Brain pericyte (primary cell): Measurements from ENCODE around the gene PHB1.
"Not testable (repeated sequence)": the region's sequence is repeated elsewhere in the genome, so short reads cannot be mapped to it uniquely, and the experiment has no call there.

Experiments
- DNase-seq: peaks from one replicate; pipeline ENCODE4 v3.0.0-alpha.2; 2012; ENCODE audit warnings: low read depth, low spot score

The PHB1 gene

DNA sequence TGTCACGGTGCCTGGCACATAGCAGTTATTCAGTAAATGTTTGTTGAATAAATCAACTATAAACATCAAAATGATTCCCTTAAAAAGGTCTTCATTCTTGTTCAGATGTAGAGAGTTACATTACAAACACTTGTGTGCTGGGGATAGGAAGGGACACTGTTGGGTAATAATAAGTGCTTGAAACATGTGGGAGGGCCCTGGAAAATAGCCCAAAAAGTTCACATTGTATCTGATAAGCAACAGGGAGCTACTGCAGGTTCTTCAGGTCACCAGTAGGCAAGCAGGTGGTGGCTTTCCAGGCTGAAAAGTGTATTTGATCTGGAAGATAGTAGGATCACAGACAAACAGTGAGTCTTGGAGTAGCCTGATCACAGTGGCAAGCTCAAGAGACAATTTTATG lies 33.6 kb downstream of the PHB1 start:
- DNase-seq: no peak

DNA sequence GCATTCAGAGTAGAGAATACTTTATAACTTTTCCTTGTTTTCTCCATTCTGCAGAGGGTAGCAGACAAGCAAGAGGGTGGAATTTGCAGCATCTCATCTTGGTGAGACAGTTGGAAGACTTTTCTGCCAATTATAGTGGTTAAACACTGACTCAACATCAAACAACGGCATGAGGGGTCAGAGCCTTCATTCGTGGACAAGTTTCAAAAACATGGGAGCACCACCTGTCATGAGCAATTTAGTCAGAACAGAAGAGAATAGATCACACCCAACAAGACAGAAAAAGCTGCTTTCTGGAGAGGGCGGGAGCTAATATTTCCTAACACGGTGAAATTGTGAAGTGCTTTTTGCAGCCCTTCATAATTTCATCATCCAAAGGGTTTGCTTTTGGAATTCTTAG lies 34.8 kb downstream of the PHB1 start:
- DNase-seq: no peak

DNA sequence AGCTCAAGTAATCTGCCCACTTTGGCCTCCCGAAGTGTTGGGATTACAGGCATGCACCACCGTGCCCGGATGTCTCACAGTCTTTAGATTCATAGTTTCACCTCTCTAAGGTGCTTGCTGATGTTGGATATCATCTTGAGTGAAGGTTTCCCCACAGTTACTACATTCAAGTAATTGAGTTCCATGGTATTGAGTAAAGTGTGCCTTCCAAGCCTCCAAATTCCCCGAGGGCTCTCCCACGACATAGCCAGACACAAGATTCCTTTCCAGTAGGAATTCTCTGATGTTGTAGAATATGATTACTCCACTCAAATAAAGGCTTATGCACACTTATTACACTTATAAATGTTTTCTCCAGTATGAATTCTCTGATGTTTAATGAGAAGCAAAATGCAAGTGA lies 36.4 kb downstream of the PHB1 start:
- DNase-seq: no peak

DNA sequence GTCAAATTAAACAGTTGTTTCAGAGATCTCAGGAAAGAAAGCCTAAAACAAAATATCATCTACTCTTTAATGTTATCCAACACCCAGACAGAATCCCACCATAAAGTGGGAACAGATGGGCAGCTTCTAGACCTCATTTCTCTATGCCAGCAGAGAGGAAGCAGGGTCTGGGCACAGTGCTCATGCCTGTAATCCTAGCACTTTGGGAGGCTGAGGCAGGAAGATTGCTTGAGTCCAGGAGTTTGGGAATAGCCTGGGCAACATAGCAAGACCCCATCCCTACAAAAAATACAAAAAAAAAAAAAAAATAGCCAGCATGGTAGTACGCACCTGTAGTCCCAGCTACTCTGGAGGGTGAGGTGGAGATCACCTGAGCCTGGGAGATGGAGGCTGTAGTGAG lies 39.1 kb downstream of the PHB1 start:
- DNase-seq: no peak

DNA sequence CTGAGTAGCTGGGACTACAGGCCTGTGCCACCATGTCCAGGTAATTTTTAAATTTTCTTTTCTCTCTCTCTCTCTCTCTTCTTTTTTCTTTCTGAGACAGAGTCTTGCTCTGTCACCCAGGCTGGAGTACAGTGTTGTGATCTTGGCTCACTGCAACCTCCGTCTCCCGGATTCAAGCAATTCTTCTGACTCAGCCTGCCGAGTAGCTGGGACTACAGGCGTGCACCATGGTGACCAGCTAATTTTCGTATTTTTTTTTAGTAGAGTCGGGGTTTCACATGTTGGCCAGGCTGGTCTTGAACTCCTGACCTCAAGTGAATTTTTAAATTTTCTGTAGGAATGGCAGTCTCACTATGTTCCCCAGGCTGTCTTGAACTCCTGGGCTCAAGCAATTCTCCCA lies 41.6 kb downstream of the PHB1 start:
- no peak for DNase-seq

DNA sequence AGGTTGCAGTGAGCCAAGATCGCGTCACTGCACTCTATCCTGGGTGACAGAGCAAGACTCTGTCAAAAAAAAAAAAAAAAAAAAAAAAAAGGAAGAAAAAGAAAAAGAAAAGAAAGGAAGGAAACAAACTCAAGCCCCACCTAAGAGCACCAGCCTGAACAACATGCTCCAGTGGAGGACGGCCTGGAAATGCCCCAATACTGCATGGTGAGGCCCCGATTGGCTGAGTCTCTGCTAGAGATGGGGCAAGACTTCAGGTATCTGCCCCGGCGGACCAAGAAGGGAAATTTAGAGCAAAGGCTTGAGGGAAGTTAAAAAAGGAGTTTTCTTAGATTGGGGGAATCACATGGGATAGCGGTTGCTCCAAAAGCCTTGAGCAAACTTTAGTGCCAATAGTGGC lies 42.3 kb downstream of the PHB1 start:
- no peak for DNase-seq

DNA sequence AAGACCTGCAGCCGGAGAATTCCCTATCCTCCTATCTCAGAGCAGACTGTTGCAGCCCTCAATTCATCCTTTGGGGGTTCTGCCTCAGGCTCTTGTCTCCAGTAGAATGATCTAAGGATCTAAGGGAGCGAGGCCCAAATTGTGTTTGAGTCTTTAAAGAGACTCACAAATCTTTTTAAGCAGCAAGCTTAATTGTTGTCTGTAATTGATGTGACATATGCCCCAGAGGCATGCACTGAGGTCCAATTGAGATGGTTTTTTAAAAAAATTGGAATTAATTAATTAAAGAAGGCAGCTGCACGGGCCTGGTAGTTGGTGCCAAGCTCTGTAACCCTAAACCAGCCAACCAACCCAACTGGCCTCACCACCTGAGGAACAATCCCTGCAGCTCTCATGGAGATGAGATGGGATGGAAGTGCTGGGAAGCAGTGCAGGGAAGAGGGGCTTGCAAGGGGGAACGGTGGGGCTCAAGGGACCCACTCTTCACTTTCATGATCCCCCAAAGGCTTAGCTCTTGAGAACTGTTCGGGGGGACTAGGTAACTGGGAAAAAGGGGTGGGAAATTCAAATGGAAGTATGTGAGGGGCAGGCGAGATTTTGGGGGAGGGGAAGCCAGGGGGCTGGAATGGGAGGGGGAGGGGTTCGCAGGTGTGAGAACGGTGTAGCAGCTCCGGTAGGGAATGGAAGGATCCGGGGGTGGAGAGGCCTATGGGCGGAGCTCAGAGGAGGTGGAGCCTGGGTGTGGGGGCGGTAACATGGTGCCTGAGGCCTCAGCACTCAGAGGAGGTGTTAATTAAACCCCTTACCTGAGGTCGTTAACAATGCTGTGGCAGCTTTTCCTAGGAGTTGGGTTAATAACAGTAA lies 43.5 kb downstream of the PHB1 start:
- no peak for DNase-seq

DNA sequence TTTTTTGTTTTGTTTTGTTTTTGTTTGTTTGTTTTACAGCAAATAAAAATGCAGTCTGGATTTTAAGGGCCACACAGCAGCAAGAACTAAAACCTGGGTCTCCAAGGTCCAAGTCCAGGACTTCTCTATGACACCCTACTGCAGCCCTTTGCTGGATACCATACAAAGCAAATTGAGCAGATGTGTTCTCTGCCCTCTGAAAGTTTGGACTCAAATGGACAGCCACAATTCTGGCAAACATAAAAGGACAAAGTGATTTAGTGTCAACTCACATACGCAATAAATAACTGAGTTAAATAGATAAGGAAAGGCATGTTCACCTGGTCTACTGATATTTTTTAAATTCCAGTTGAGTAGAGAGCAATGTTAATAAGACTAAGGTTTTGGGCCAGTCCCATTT lies 44.9 kb downstream of the PHB1 start:
- DNase-seq: no peak

DNA sequence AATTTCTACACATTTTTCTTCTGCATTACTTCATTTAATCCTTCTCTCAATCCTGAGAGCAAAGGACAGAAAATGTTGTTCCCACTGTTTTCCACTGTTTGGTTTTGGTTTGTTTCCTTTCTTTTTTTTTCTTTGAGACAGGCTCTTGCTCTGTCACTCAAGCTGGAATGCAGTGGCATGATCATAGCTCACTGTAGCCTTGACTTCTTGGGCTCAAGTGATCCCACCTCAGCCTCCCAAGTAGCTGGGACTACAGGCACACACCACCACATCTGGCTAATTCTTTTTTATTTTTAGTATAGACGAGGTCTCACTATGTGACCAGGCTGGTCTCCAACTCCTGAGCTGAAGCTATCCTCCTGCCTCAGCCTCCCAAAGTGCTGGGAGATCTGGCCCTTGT lies 45.6 kb downstream of the PHB1 start:
- no peak for DNase-seq

DNA sequence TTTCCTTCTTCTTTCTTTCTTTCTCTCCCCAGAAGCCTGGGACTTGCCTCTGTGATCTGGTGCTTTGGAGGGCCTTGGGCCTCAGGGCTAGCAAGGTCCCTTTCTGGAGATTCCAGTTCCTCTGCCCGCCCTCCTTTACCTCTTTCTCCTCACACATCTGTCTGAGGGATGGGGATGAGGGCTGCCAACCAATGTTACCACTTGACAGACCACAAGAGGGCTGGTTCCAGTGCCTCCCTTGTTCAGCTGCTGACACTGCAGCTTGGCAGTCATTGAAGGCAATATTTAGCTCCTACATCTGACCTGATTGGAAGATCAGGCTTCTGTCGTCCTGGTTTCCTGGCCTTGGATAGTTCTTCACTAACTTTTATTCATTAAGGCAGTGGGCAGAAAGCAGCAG lies 49.0 kb downstream of the PHB1 start:
- no peak for DNase-seq

DNA sequence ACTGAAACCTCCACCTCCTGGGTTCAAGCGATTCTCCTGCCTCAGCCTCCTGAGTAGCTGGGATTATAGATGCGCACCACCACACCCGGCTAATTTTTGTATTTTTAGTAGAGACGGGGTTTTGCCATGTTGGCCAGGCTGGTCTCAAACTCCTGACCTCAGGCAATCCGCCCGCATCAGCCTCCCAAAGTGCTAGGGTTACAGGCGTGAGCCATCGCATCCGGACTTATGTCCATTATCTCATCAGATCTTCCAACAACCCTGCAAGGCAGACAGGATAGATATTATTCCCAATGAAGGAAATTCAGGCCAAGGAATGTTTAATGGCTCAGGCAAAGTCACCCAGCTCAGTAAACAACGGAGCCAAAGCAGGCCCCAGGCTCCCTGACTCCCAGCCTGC lies 49.6 kb downstream of the PHB1 start:
- not testable (repeated sequence) for DNase-seq

DNA sequence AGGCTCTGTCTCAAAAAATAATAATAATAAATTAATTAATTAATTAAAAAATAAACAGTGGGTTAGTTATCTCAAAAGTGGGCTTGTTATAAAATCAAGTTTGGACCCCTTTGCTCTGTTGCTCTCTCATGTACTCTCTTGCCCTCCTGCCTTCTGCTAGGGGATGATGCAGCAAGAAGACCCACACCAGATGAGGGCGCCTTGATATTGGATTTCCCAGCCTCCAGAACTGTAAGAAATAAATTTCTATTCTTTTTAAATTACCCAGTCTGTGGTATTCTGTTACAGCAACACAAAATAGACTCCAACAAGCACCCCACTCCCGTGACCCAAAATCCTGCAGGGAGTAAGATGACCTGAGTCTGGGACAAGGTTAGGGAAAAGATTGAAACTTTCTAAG lies 50.6 kb downstream of the PHB1 start:
- no peak for DNase-seq

DNA sequence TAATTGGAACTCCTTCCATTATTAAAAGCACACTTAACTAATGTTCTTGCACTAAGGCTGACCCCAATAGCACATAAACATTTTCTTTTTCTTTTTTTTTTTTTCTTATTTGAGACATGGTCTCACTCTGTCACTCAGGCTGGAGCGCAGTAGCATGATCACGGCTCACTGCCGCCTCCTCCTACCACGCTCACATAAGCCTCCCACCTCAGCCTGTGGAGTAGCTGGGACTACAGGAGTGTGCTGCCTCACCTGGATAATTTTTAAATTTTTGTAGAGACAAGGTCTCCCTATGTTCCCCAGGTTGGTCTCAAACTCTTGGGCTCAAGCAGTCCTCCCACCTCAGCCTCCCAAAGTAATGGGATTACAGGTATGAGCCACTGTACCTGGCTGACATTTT lies 51.4 kb downstream of the PHB1 start:
- DNase-seq: no peak

DNA sequence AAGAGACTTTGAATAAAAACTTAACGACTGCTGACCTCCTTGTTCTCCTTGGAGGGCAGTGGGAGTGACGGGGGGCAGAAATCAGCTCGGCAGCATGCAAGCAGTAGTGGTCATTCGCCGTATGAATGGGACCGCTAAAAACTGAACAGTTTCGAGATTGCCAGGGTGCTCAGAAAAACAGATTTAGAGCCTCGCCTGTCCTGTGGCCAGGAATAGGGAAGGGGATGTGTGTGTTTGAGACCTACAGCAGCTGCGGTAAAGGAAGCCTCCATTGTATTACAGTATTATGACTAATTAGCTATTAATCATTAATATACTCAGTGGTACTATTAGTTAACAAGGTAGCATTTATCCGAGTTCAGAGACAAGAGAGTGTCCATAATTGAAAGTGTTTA lies 52.0 kb downstream of the PHB1 start:
- DNase-seq: no peak

DNA sequence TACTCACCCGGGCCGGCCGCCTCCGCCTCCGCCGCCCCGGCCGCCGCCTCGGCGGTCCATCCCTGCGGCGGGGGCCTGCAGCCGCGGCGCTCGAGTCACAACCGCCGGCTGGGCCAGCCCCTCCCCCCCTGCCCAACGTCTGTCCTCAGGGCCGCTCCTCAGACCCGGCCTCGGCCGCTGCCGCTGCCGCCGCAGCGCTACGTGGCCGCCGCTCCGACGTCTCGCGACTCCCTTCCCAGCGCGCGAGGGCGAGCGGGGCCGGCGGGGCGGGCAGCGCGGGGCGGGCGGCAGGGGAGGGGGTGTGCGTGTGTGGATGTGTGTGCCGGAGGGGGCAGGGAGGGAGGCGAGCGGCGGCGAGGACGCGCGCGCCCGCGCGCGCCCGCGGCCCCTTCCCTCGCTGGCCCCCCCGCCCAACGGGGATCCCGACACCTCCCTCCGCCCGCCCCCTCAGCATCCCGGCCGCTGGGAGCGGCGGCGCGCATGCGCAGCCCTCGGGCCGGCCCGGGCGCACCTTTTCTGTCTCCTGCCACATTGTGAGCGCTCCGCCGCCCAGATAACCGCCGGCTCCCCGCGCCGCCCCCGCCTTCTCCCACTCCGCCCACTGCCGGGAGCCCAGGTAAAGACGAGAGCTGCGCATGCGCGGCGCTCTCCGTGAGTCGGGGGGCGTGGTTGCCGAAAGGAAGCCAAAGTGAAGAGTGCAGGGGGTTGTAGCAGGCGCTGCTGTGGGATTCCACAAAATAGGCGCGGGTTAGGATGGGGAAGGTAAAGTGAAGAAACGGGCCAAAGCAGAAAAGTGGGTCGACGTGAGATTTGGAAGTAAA lies 52.6 kb downstream of the PHB1 start, which contains the start of gene ZNF652:
ZNF652 (minus strand) TSS at position 349 of the 821 bp plus-strand sequence. CDS start 44,525 bp downstream, outside the sequence.
- no peak for DNase-seq

DNA sequence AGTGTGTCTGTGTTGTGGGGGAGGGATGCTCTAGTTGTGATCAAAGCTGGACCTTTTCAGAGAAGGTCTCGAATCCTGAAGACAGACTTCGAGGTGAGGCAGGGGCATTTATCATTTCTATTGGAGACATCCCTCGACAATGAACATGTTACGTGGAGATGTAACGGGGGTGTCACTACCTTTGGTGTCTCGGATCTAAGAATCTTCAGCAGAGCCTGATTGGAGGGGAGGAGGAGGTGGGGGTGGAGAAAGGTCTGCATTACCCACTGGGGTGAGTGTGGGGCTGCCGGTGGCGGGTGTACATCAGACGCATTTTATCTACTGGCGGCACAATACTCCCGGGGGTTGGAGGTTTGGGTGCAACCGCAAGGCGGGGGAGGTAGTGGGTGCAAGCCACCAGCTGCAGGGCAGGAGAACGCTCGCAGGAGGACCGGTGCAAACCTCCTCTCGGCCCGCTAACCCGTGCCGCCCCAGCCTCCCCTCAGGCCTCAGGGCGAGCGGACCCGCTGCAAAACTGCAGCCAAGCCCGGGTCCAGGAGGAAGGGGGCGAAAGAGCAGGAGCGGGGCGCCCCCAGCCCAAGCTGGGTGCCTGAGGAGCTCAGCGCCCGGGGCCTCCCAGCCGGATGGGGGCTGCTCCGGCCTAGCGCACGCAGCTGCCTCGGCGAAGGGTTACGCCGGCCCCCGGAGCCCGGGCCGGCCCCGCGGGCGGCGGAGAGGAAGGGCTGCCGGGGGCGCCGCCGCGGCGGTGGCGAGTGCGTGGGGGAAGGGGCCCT lies 53.4 kb downstream of the PHB1 start:
- no peak for DNase-seq

DNA sequence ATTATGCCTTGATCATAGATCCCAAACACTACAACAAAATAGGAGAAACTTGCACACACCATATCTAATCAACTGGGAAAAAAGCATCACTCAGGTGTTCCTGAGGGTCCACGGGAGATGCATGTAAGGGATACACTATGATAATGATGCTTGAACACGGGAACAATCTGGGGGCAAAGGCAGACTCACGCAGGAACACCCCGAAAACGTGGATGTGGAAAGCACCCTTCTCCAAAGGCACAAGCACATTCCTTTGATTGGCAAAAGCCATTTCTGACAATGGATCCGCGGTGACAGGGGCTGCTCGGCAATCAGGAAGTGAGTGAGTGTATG lies 53.9 kb downstream of the PHB1 start:
- no peak for DNase-seq

DNA sequence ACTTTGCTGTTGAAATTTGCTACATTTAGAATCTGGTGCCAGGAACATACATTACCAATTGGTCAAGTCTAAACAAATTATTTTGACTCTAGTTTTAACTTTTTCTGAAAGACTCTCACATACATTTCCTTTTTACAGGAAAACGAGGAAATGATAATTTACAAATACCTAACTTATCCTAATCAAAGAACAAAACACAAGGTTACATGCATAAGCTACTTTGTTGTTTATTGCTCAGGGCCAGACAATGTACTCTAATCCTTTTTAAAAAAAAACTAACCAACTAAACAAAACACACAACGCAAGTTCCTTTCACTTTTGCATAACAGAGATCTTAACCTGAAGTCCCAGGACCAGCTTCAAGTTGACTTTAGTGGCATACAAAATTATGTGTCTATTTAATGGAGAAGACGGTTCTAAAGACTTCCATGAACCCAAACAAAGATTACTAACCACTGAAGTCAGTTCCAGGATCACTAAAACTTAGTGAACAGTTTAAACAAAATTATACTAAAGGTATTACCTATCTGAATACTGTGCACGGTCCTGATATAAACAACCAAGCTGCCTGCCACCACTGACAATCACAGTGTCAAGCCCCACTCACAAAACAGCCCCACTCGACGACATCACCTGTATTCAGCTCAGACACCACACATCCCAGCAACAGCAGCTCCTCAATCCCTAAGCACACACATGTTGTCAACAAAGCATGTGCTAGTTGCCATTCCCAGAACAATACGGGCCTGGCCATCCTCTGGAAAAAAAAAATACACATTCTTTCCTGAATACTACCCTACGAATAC lies 54.5 kb downstream of the PHB1 start:
- DNase-seq: no peak

DNA sequence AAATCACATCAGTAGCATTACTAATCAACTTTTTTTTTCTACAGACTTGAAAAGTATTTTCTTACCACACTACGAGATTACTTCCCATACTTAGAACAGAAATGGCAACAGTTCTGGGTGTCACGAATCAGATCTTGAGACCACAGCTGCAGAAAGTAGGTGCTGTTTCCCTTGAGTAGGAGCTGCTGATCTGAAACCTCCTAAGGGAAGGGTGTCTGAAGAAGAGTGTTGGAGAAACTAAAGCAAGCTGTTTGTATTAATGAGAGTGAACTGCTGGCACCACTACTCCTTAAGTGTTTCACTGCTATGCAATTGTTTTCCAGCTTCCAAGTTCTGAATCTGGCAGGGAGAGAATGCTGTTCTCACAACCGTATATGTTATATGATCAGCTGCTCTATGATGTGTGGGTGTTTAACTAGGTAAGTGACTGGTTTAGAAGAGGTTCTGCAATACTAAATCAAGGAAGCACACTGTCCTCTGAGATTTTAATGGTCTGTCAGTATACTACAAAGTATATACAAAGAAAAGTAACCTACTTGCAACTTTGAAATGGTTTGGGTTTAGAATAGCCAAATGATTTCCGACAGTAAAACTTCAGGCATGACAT lies 55.9 kb downstream of the PHB1 start:
- no peak for DNase-seq

DNA sequence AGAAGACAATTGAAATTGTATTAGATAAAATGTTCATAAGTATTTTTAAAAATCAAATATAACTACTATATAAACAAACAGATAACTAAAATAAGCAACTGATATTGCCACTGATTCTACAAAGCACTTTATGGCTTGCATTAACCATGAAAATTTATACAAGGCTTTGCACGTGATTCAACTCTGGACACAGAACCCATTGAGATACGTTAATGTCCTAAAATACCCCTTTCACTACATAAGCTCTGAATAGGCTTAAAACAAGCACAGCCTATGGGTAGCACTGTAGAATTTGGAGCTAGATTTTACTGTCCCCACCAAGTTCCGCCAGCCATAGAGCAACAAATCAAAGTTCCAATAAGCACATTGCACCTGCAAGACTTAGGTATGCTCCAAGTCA lies 57.2 kb downstream of the PHB1 start:
- DNase-seq: no peak

DNA sequence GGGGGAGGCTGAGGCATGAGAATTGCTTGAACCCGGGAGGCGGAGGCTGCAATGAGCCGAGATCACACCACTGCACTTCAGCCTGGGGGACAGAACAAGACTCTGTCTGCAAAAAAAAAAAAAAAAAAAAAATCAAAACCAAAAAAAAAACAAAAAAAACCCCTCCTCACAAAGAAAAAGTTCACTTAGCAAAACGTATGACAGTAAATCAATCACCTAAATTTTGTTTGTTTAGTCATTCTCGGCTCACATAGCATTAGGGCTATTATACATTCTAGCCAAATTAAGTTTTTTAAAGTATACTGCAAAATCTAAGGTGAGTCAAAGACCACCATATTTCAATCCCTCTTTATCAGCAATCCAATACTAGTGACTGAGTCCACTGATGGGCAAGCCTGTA lies 58.4 kb downstream of the PHB1 start:
- no peak for DNase-seq
